Heart right ventricle (tissue), 16 donors: ENCODE data around the gene XPR1. TPM values are rescaled to one million over a fixed set of nuclear protein-coding genes. Genes with fewer than 3 reads are reported as not detected.

Experiments
- ATAC-seq, 8 donors: fragments of 200-7000 bp; cut with Tn5 transposase; one replicate each; pipeline ENCODE4 v1.9.1; 2020; ENCODE audit warnings: mild to moderate bottlenecking in 8 of 8, moderate library complexity in 8 of 8, moderate number of reproducible peaks in 1 of 8
- DNase-seq, 2 donors: peaks; one replicate each; pipeline ENCODE4 v3.0.0-alpha.2; 2020
- H3K27ac ChIP-seq, 10 donors: fragments of 200-600 bp; sonication (generic) in 2 of 10; one replicate each; pipeline versions ENCODE4 v1.5.0 to v1.8.0; 2020 to 2022; ENCODE audit warnings: mild to moderate bottlenecking in 3 of 10
- H3K27me3 ChIP-seq, 7 donors: fragments of 200-600 bp; one replicate each; pipeline ENCODE4 v1.8.0; 2021 to 2022; ENCODE audit warnings: mild to moderate bottlenecking in 2 of 7
- H3K36me3 ChIP-seq, 9 donors: fragments of 200-600 bp; sonication (generic) in 1 of 9; one replicate each; pipeline versions ENCODE4 v1.5.0 to v1.8.0; 2020 to 2022; ENCODE audit warnings: mild to moderate bottlenecking in 2 of 9
- H3K4me1 ChIP-seq, 9 donors: fragments of 200-600 bp; sonication (generic) in 1 of 9; one replicate each; pipeline versions ENCODE4 v1.5.0 to v1.8.0; 2020 to 2022; ENCODE audit warnings: mild to moderate bottlenecking in 4 of 9
- H3K4me3 ChIP-seq, 10 donors: fragments of 200-600 bp; sonication (generic) in 2 of 10; one replicate each; pipeline versions ENCODE4 v1.5.0 to v1.8.0; 2020 to 2022; ENCODE audit warnings: mild to moderate bottlenecking in 7 of 10, moderate library complexity in 2 of 10
- H3K9me3 ChIP-seq, 11 donors: fragments of 200-600 bp in 10 of 11; sonication (generic) in 2 of 11; one replicate each; pipeline versions ENCODE4 v1.5.0 to v1.8.0; 2013 to 2022; ENCODE audit warnings: mild to moderate bottlenecking in 2 of 11, control low read depth in 1 of 11, moderate library complexity in 1 of 11
- CTCF ChIP-seq, 9 donors: fragments of 200-600 bp; sonication (generic) in 2 of 9; IDR thresholded peaks; one replicate each; pipeline versions ENCODE4 v1.5.0 to v1.8.0; 2021 to 2022; ENCODE audit warnings: antibody characterized with exemption in 9 of 9, mild to moderate bottlenecking in 5 of 9, moderate library complexity in 1 of 9
- WGBS, 2 donors: extraction: QIAGEN DNeasy Blood & Tissue Kit; methylation state at CpG; one replicate each; pipeline ENCODE4 v1.1.7; 2013; ENCODE audit warnings: inconsistent platforms in 1 of 2; 5-methylcytosine and 5-hydroxymethylcytosine counted together
- intact Hi-C, 10 donors: fragments of 100-400 bp; cut with DNase I; formaldehyde crosslinking; loops; one replicate each; pipeline versions ENCODE4 v1.11.1 to v1.14.2; 2022
- polyA plus RNA-seq, 2 donors: library from polyadenylated mRNA; stranded (reverse); fragments of 200-250 nt; gene quantifications; one replicate each; pipeline ENCODE4 v1.2.3, GENCODE V29; 2013
- total RNA-seq, 10 donors: library from RNA; stranded (reverse); fragmentation: NEBNext Ultra II Directional in 3 of 10; extraction: Animal tissue kit (Norgen Biotek cat#: 25700) in 3 of 10; gene quantifications; one replicate each; pipeline versions ENCODE4 v1.2.1 to v1.2.4, GENCODE V29; 2021 to 2023
- donor health status: Arrhythmogenic right ventricular cardiomyopathy.
- donor health status: ischemic (EF 13 %, LVEDD 7.1; RV severe dilation, severe dysfunction).
- donor health status: healthy with polysubstance abuse.
- donor health status: DM: no; HTN: yes; CAD: no.
- donor health status: DM: no; HTN: no; CAD: no.
- donor health status: ischemic (EF 25% LVEDD 6.9; RV normal size, moderate dysfunction).
- donor health status: ischemic (EF 25% LVEDD 5.7; RV mildly dilated, moderate dysfunction).
- donor health status: healthy.
- donor health status: DM: yes; HTN: yes; CAD: no.
- donor health status: Ischemic cardiomyopathy.
- donor health status: ischemic (EF 35%, LVEDD 5.7; RV mildly dilated, moderate dysfunction).
- donor health status: nonischemic (EF 11% LVEDD 7.7; RV severe dilation, severe dysfunction).
- donor health status: DM: yes; HTN: yes; CAD: no.
- donor health status: PGD.
- donor health status: ischemic (EF 29% LVEDD 5.4; RV normal size, mild dysfunction).
- donor health status: nonischemic (EF 23%, LVEDD 6.1; RV moderate dilation, normal function).

XPR1 gene
- total and polyA plus RNA-seq, 12 donors, result 18.3 to 142 (median 70.0) TPM

DNA sequence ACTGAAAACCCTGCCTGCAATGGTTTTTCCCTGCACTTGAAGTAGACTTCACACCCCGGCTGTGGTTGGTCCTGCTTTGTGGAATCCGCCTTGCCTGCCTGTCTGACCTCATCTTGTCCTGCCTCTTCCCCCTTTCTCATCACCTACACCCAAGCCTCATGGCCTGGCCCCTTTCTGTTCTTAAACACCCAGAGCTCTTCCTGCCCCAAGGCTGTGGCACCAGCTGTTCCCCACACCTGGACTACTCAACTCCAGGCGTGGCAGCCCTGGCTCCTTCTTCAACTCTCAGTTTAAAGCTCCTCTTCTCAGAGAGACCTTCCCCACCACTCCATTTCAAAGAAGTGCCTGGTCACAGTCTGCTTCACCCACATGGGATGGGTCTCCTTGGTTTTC, 307.9 kb downstream of the XPR1 start:
- no peak for TF ChIP-seq CTCF (IDR thresholded peaks at IDR 0.05)
- ATAC-seq (no peak), DNase-seq (no peak)
- no peaks in the 10 kb centered on the region for H3K4me1 ChIP-seq
- peaks cover 0 to 82% (median 10%) of the 10 kb centered on the region in 9 donors for H3K36me3 ChIP-seq
- intact Hi-C loops, result no loop called here
- H3K27me3 ChIP-seq, result no peaks in the 10 kb centered on the region
- no peak overlapping the region for H3K4me3 ChIP-seq
- 90 to 96% methylated on average over 3 of the region's 3 CpGs for WGBS, 2 donors
- H3K27ac ChIP-seq, result no peak overlapping the region
- H3K9me3 ChIP-seq, result no peaks in the 10 kb centered on the region

Other genes starting within 250 kb of the XPR1 start
- gene ACBD6, start 129.4 kb upstream of the XPR1 start, total RNA-seq, result 10 to 100 TPM; 16.2 to 24.7 (median 20.4) TPM
- gene ACBD6, start 129.4 kb upstream of the XPR1 start, polyA plus RNA-seq, result 10 to 100 TPM; 27.9 to 30.0 TPM
- gene OVAAL, start 73.1 kb upstream of the XPR1 start, total RNA-seq, result 1 to 10 TPM in 9 of 10 donors, under 1 TPM in 1; 0.27 to 5.8 (median 2.7) TPM
- 1 to 10 TPM; 2.3 to 7.3 TPM for gene OVAAL, start 73.1 kb upstream of the XPR1 start, polyA plus RNA-seq